ENCODE data around the gene ARRDC4. TPM values are rescaled to one million over a fixed set of nuclear protein-coding genes. Genes with fewer than 3 reads are reported as not detected.

Gene ARRDC4
- total RNA-seq, 2 experiments from 2014 or later: not detected

DNA sequence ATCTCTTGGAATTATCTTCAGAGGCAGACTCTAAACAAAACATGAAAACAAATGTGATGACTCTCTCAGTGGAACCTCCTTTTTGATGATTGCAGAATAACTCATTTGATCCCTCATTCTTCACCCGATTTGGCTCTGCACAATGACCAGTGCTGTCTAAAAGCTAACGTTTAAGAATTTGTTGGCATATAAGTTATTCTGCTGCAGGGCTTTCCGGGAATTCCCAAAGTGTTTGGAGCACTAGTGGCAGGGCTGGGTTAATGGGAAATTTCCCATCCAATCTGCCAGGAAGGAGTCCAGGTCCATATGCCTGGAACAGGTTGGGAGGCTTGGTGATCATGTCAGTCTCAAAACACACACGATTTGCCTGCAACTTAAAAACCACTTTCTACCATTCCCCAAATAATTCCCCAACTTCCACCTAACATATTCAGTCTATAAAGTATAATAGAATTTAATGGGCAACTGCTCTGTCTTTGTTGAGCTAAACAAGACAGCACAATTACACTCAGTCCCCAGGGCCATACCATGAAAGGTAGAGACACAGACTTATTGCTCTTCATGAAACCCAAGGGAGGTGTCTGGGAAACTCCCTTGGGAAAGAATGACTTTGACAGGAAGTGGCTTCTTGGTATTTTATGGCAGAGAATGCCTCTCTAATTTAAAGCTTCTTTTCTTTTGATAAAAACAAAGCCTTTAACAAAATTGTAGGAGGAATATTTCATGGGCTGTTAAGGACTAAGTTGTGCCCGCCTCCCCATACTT lies 38.0 kb downstream of the ARRDC4 start:
- Histone ChIP-seq H3K79me2 (ENCODE audit: insufficient read depth, low read depth, low read length) (no peaks in the 10 kb centered on the region), H3K4me2 (ENCODE audit: low read length) (no peak overlapping the region), H3K9me3 (ENCODE audit: low read length) (no peaks in the 10 kb centered on the region), H3K27ac (ENCODE audit: low read depth, low read length, poor library complexity, severe bottlenecking) (no peak overlapping the region), H3K36me3 (ENCODE audit: insufficient read depth, low read length) (no peaks in the 10 kb centered on the region), H3K4me1 (ENCODE audit: insufficient read depth, low read length, poor library complexity, severe bottlenecking) (no peaks in the 10 kb centered on the region), H3K9me2 (ENCODE audit: insufficient read depth, low read length) (no peaks in the 10 kb centered on the region), H3K4me3 (ENCODE audit: low read depth, low read length, poor library complexity, severe bottlenecking) (no peak overlapping the region), H2AFZ (ENCODE audit: low read length) (no peak overlapping the region), H4K20me1 (ENCODE audit: insufficient read depth, low read length) (no peaks in the 10 kb centered on the region)
- DNase-seq (ENCODE audit: low spot score): no peak
- ChIA-PET POLR2A (no interaction called here), CTCF (ENCODE audit: unreplicated experiment) (no interaction called here)
- TF ChIP-seq, protein P1, sequence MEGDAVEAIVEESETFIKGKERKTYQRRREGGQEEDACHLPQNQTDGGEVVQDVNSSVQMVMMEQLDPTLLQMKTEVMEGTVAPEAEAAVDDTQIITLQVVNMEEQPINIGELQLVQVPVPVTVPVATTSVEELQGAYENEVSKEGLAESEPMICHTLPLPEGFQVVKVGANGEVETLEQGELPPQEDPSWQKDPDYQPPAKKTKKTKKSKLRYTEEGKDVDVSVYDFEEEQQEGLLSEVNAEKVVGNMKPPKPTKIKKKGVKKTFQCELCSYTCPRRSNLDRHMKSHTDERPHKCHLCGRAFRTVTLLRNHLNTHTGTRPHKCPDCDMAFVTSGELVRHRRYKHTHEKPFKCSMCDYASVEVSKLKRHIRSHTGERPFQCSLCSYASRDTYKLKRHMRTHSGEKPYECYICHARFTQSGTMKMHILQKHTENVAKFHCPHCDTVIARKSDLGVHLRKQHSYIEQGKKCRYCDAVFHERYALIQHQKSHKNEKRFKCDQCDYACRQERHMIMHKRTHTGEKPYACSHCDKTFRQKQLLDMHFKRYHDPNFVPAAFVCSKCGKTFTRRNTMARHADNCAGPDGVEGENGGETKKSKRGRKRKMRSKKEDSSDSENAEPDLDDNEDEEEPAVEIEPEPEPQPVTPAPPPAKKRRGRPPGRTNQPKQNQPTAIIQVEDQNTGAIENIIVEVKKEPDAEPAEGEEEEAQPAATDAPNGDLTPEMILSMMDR (conservative IDR thresholded peaks at IDR 0.05; ENCODE audit: low read length): no peak
- no peak for TF ChIP-seq EZH2phosphoT487 (IDR thresholded peaks at IDR 0.05; ENCODE audit: borderline replicate concordance, low read depth, low read length)
- BruUV-seq (replicated peaks): no TSS peak
- intact Hi-C loops (cut with micrococcal nuclease; ENCODE audit: unreplicated experiment): no loop called here

DNA sequence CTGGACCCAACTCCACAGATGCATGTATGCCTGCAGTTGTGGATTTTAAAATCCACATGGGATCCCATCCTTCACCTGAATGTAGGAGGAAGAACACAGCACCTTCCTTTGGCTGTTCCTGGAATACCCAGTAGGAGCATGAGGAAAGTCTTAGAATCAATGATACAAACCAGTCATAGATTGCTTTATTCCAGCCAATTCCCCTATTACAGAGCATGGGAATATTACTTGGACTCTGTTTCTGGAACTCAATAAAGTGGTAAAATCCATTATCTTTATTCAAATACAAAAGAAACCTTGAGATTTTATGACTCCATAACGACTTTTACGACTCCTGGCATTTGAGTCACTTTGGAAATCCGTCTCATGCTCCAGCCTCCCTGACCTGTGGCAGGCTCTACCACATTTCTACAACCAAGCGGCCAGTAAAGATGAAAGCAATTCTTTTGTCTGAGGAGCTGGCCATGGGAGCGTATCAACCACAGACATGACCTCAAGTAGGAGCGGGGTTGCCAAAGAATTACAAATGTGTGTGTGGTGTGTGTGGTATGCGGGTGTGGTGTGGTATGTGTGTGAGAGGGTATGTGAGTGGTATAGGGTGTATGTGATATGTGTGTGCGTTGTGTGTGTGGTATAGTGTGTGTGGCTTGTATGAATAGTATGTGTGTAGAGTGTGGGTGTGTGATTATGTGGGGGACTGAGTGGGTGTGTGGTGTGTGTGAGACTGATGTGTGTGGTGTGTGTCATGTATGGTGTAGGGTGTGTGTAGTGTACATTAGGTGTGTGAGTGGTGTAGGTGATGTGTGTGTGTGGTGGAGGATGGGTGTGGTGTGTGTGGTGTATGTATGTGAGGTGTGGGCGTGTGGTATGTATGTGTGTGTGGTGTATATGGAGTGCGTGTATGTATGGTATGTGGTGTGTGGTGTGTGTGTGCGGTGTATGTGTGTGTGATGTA lies 40.0 kb downstream of the ARRDC4 start:
- Histone ChIP-seq H3K4me3 (ENCODE audit: low read depth, low read length, poor library complexity, severe bottlenecking) (no peak overlapping the region), H3K27ac (ENCODE audit: low read depth, low read length, poor library complexity, severe bottlenecking) (no peak overlapping the region), H3K36me3 (ENCODE audit: insufficient read depth, low read length) (no peaks in the 10 kb centered on the region), H3K79me2 (ENCODE audit: insufficient read depth, low read depth, low read length) (no peaks in the 10 kb centered on the region), H3K4me2 (ENCODE audit: low read length) (no peak overlapping the region), H3K9me2 (ENCODE audit: insufficient read depth, low read length) (no peaks in the 10 kb centered on the region), H3K9me3 (ENCODE audit: low read length) (no peaks in the 10 kb centered on the region), H4K20me1 (ENCODE audit: insufficient read depth, low read length) (no peaks in the 10 kb centered on the region), H3K4me1 (ENCODE audit: insufficient read depth, low read length, poor library complexity, severe bottlenecking) (no peaks in the 10 kb centered on the region), H2AFZ (ENCODE audit: low read length) (no peak overlapping the region)
- CTCF ChIA-PET (ENCODE audit: unreplicated experiment): no interaction called here
- DNase-seq (ENCODE audit: low spot score): no peak
- intact Hi-C loops (cut with micrococcal nuclease; ENCODE audit: unreplicated experiment): no loop called here
- no TSS peak for BruUV-seq (replicated peaks)
- no peak for TF ChIP-seq EZH2phosphoT487 (IDR thresholded peaks at IDR 0.05; ENCODE audit: borderline replicate concordance, low read depth, low read length)
- TF ChIP-seq, protein P1 (conservative IDR thresholded peaks at IDR 0.05; ENCODE audit: low read length): no peak
- POLR2A ChIA-PET: no interaction called here

All from OCI-LY7 (cell line).